T follicular helper cell (primary cell): ENCODE data around the gene KCNMB2.

Source experiments
- DNase-seq: peaks from one replicate; pipeline ENCODE4 v3.0.0-alpha.2; 2020; ENCODE audit warnings: low read depth

Gene KCNMB2

DNA sequence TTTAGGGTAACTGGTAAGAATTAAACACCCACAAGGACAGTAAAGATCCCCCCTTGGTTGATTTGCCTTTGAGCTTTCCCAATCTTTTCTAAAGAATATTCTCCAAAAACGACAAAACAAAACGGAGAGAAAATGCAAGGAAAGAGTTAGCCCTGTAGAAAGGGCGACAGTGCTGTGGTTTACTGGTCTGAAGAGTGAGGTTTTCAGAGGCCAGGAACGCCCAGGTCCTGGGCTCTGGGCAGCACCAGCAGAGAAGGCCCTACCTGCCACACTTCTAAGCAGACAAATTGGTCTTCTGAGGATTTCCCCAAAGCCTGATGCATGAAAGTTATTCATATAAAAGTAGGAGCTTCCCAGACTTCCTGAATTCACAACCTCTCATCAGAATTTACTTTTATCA is 119.3 kb downstream of the KCNMB2 start:
- DNase-seq = no peak

DNA sequence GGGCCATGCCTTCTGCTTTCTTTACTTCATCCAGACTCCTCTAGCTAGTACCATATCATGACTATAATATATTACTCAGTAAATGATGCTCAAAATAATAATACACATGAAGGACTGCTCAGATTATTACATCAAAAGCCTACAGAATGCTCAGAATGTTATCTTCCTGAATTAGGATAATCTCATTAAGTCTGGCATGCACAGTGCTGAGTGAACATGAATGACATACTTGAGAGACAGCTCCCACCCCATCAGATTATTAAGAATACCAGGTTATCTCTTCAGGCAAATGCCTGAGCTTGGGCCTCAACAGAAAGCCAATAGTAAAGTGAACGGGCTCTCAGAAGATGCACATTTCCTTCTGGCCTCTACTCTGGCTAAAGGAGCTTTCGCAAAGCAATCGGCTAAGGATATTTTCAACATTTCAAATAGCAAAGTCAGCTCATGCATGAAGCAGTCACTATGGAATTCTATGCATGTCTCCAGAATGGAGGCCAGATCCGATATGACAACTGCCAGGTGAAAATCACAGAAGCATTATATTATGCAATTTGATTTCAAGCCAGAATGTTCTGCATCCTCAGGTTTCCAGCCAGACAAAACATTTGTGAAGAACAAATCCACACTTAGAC is 122.6 kb downstream of the KCNMB2 start:
- no peak for DNase-seq

DNA sequence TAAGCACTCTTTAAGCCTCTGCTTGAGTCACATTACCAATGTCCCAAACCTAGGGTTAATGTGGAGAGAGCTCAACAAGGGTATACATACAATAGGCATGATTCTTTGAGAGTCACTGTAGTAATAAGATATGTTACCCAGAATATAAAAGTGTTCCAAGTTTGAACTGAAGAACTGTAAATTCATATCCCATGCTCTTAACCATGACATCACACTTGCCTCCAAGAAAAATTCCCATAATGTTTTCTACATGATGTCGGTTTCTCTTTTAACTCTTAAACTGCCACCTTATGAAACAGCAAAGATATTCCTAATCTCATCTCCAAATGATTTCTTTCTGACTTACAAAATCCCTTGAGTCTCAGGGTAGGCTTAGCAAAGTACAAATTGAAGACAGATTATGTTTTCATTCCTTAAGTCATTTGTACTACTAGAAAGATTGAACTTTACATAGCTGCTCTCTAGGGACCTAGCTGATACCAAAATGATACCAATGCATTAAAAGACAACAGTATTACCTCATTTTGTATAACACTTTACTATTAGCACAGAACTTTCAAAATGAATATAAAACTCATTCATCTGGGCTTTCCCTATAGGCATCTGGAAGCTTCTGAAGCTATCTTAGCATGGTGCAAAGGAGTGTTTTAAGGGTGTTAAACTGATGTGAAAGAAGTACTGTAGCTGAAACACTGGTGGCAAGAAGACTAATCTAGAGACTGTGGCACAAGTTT is 127.1 kb downstream of the KCNMB2 start:
- DNase-seq = no peak

DNA sequence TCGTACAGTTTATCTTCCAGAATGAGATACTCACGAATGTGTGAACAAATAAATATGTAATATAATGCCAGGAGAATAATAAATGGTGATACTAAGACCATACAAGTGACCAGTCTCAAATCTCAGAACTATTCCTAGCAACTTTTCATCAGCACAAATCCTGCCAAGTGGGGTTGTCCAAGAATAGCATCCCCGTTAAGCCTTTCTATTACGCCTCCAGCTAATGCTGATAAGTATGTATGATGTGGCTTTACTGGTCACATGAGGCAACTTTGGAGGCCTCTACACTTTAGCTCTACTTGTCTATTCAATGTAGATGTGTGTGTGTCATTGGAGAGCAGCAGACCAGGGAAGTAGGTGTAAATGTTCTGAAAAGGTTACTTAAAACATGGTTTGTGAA is 129.5 kb downstream of the KCNMB2 start:
- no peak for DNase-seq

DNA sequence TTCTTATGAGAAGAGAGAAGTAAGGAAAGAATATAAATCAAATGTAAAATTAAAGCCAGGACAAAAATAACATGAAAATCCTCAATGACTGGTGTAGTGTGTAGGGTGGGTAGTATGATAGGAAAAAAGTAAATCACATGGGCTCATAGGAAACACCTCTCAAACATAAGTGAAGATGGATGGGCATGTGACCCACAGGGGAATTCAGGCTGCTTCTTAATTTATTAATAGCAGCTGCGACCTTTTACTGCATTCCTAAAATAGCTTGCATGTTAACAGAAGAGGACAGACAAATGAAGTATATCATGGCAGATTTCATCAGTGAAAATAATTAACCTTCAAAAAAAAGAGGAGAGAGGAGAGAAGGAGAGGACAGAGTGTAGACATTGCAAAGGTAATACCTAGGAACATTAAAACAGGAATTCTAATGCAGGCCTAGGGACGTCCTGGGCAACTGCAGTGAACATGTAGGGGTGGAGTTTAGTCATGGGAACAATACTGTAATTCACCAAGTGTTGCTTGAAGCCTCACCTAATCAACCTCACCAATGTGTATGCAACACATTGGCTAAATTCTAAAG is 132.9 kb downstream of the KCNMB2 start:
- DNase-seq = no peak

DNA sequence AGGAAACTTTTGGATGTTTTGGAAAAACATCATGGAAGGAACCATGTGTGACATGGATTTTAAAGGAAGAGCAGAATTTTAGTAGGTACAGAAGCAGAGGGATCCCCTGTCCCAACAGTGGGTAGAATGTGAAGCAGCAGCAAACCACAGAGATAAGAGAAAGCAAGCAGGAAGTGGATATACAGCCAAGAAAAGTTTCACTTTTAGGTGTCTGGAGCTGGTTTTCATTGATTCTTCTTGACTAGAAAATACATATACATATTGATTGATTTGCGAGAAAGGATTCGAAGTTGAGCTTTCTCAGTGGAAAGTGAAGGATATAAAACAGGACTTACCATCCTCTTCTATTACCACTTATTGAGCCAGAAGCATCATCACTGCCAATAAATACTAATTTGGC is 133.5 kb downstream of the KCNMB2 start:
- DNase-seq = no peak

DNA sequence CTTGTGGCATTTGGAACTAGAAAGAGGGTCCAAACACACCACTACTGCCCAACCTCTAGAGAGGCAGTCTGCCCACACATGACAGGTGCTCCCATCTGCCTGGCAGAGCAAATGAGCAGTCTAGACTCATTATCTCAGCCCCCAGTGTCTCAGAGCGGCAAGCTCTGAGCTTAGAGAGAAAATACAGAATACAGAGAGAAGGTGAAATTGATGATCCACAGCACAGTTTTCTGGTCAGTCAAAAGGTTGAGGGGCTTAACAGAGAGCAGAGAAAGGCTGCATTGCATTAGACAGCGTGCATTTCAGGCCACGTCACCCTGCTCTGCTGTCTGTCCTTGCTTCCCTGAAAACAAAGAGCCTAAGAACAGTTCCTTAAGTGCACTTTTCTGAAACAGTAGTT is 135.1 kb downstream of the KCNMB2 start:
- DNase-seq = no peak

DNA sequence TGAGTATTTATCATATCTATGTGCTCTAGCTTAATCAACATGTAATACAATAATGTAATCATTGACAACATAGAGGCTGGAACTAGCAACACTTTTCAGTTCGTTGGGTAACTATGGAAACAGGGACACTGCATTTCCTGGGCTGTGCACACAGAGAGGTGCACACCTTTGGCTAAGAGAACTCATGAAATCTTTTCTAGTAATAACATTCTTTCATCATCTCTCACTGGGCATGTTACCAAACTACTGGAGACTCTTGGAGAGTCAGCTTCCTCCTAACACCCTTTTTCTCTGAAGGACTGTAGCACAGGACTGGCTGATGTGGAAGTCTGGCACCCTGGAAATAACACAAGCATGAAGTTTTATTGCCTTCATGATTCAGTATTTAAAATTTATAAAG is 135.6 kb downstream of the KCNMB2 start:
- no peak for DNase-seq

DNA sequence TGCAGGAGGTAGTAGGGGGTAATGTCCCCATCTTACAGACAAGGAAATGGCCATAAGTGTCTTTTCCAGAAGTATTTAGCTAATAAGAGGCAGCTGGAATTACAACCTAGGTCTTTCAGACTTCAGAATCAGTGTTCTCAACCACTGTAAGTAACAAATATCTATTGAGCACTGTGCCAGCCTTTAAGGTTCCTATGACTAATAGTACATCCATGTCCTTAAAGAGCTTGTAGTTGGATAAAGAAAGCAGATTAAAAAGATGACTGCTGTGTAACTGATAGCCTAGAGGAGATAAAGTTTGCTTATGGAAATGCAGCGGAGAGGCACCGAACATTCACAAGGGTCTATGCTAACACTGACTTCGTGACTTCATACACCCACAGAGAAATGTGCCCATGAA is 136.0 kb downstream of the KCNMB2 start:
- no peak for DNase-seq

DNA sequence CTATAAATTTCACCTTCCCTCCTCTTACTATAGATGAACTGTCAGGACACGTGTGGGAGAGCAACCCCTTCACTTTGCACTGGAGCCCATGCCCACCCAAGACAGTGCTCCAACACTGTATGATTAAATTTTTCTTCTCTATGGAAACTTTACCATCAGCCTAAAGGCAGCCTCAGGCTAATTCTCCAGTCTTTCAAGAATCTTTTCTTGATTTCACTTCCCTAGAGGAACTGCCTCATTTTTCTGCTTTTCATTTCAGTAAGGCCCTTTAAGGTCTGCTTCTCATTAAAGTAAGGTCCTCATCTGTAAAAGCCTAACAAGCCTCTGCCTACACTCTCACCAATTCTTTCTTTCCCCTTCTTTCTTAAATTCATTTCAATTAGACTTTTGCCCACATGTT is 137.3 kb downstream of the KCNMB2 start:
- no peak for DNase-seq

DNA sequence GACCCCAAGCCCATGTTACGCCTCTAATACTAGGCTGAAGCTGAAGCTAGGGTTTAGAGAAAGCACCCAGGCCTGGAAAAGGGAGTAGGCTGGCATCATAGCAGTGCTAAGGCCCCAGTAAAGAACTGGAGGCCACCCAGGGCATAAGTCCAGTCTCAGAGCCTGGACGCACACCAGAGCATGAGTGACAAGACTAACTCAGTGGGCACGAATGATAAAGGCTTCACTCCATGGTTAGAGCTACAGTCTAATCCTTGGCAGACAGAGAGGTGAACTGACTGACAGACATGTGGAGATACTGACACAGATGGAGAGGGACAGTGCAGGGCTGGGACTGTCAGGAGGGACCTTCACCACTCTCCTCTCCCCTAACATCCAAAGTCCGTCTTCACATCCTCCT is 139.8 kb downstream of the KCNMB2 start:
- no peak for DNase-seq

DNA sequence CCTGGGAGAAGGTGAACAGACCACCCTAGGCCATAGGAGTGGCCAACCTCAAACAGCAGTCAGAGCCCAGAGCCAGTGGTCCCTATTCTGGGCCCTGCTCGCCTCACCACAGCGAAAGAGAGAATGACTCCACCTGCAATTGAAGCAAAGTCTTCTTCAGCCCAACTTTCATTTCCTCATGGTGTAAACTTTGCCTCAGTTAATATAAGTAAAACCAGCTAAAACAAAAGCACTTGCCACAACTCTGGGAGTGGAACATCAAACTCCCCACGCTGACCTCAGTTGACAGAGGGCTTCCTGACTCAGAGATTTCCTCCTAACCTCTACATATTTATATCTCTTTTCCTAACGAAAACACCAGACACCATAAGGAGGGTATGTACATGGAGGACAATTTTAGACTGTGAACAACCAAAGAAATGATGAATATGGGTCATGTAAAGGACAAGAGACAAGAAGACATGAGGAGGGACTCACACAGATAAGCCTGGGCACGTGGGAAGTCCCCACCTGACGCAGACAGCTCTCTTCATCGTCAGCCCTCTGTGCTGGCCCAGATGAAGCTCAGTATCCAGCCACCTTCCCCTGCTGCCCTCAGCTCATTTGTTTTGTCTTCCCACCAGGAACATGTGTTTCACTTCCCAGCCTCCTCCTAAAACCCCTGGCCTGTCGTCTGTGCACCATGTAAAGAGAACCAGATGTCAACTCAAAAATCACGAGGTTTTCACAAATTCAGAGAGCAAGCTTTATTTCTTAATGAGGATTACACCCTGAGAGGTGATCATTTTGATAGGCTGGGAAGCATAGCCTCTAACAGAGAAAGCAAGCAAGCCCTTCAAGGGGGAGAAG is 140.9 kb downstream of the KCNMB2 start:
- no peak for DNase-seq

DNA sequence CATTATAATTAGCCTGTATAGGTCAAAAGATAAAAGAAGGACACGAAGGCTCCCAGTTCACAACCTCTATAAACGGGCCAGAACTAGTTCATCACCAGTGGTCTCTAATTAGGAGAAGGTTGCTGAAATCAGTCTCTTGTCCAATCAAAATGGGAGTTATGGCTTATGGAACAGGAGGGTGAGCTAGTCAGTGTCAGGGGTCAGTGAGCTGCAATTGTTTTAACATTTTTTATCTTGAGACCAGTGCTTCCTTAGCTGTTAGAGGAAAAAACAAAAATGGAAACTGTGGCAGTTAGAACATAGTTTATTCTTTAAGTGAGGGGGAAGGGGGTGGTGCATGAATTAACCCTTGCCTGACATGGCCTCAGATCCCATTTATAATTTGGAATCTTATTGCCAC is 141.7 kb downstream of the KCNMB2 start:
- no peak for DNase-seq

DNA sequence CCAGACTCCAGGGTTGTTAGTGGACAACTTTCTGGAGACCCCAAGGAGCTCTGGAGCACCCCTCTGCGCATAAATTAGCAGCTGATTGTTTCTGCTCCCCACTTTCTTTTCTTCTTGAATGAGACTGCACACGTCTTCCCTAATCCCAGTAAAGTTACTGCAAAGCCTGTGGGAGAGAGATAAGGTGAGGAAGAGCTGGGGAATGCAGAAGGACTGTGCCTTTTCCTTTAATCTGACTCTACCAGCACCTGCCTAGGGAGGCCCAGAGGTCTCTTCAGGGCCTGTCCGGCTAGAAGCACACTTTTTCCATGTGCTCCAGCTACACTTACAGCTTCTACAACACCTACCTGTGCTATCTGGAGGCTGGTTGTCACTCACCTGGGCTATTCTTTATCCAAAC is 143.8 kb downstream of the KCNMB2 start:
- no peak for DNase-seq

DNA sequence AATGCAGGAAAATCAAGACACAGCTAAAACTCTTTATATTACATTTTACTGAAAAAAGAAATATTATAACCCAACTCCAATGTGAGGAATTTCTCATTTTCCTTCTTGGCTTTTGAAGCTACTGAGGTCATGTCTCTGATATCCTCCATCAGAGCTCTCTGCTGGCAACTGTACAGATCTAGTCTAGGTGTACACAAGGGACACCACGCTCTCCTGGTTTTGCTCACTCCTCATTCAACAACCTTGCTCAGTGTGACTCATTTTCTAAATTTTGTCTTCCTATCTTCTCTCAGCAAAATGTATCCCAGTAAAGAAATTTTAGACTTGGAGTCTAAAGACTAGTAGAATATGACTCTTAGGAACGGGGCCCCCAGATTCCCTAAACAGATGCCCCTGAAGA is 144.3 kb downstream of the KCNMB2 start:
- DNase-seq = no peak

DNA sequence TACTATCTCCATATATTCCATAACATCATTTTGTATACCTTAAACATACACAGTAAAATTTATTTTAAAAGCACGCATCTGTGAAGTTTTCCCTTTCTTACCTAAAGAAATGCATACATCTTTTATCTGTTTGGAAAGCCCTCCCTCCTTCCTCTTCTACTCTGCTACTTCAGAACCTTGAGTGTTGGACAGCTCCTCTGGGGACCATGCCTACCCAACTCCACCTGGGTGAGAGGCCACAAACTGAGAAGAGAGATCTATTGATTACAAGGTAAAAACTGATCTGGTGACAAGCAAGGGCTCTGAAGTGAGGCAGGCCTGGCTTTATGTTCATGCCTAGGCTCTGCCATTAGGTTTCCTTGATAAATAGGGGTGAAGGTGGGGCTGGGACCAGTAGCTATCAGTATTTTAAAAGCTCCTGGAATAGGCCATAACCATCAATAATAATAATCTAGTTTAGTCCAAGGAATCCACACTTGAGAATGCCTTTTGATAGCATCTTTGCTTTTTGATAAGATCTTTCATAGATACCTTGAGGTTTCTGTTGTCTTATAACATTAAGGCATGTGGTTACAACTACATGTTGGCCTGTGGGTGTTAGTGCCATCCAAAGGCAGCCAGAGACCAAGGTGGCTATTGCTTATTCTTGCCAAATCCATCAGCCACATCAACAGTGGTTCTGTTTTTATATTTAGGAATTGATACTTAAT is 148.8 kb downstream of the KCNMB2 start:
- DNase-seq = no peak

DNA sequence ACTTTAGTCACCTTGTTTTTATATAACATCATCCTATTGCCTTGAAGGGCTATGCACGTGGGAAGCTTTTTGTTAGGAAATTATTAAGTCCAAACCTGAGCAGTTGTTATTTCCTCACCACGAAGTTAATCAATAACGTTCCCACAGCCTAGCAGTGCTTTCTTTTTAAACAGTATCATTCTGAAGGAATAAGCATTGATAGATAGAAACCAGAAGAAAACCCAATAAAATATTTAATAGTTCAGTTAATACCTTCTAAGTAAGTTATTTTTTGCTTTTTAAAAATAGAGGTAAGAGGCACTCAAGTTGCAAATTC is 149.3 kb downstream of the KCNMB2 start:
- DNase-seq = no peak

DNA sequence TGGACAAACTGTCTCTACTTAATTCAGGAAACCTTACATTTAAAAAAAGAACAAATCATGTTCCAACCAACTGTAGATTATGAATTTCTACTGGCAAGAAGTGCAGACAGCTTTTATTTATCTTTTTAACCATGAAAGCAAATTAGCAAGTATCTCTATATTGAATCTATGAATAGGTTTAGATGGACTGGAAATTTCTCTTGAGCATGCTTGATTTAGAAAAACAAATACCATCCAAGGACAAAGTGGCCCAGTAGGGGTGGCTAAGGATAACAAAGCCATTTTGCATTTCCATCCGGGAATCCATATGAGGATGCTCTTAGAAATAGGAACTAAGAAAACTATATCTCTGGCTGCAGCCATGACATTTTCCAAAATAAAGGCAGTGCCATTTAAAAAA is 150.6 kb downstream of the KCNMB2 start:
- DNase-seq = no peak

DNA sequence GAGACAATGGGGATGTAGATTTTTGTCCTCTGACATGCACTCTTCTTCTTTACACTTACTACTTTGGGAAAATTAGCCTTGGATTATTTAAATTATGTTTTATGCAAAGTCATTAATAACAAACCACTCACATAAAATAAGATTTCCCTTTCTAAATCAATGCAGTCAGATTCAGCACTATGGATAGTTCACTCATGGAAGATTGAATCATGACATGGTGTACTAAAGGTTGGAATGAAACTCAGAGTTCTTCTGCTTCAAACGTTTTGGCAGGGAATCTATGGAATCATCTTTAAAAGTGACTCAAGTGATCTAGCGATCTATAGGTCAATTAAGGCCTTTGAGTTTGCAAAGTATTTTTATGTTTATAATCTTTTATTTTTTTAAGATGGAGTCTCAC is 154.3 kb downstream of the KCNMB2 start:
- no peak for DNase-seq

DNA sequence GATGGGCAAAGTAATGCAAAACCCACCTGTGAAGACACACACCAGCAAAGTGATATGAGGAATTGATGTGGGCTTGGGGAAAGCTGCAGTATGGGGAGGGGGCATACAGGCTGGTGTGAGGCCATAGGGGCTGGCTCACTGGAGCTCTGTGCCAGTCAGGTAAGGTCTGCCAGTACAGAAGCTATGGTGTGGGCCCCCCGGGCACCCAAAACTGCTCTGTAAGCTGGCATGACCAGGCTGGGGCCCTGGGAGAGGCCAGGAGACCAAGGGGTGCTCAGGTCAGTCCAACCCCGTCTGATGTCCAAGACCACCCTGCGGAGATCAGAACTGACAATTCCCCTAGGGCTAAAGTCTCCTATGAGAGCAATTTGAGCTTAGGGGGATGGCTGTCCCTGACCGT is 163.1 kb downstream of the KCNMB2 start:
- DNase-seq = no peak

DNA sequence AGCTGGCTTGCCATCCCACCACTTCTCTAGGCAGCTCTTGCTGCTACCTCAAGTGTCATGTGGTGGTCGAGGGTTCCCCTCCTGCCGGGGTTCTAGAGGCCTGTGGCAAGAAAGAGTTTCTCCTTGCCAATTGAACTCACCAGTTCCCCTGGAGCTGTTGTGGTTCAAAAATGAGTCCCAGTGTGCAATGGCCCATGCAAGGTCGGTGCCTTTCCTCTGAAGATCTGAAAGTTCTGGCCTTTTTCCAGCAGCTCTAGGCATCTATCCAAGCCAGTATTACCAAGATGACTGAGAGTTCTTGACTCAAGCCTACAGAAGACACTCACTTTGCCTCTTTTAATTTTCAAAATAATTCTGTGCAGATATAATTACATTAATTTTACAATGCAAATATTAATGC is 163.6 kb downstream of the KCNMB2 start:
- no peak for DNase-seq

DNA sequence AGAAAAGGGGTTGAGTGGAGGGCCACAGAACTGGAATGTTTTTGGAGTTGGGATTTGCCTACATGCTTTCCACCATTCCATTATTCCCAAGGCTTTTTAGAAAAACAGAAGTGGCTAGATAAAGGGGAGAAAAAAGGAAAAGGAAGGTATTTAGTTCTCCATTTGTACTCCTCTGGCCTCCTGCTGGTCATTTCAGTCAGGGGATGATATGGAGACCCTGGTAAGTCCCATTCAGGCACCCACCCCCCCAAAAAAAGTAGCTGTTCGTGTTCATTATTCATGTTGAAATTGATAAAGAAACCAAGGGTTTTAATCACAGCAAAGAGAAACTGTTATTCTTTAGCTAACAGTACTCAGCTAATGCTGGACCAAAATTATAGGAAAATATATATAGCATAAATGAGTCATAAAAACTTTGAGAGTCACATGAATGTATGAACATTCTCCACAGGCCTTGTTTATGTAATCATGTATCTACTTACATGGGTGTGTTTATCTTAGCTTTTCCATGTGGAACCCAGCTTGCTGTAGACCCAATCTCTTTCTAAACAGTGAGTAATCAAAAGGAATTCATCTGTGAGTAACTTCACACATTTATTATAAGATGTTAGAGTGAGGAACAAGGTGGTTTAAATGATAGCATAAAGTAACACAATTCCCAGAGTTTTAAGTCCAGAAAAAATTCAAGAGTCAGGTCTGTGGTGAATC is 167.2 kb downstream of the KCNMB2 start:
- DNase-seq = no peak
